Suprapubic skin (tissue), 4 donors: ENCODE measurements around the gene NMNAT2. TPM values are rescaled to one million over a fixed set of nuclear protein-coding genes. Genes with fewer than 3 reads are reported as not detected.

Experiments used
- DNase-seq, 2 donors: peaks; one replicate each; pipeline ENCODE4 v3.0.0-alpha.2; 2019; ENCODE audit warnings: low spot score in 2 of 2
- H3K27ac ChIP-seq: fragments of 200-600 bp; sonication (generic); one replicate; pipeline ENCODE4 v1.5.1; 2019
- H3K27me3 ChIP-seq: fragments of 200-600 bp; sonication (generic); one replicate; pipeline ENCODE4 v1.5.1; 2019
- H3K36me3 ChIP-seq: fragments of 200-600 bp; sonication (generic); one replicate; pipeline ENCODE4 v1.5.1; 2019
- H3K4me1 ChIP-seq: fragments of 200-600 bp; sonication (generic); one replicate; pipeline ENCODE4 v1.5.1; 2019
- H3K4me3 ChIP-seq: fragments of 200-600 bp; sonication (generic); one replicate; pipeline ENCODE4 v1.5.1; 2019; ENCODE audit warnings: mild to moderate bottlenecking
- H3K9me3 ChIP-seq: fragments of 200-600 bp; sonication (generic); one replicate; pipeline ENCODE4 v1.5.1; 2019
- CTCF ChIP-seq, 2 donors: fragments of 200-600 bp in 1 of 2; fragments of 450-650 bp in 1 of 2; sonication (generic) in 1 of 2; IDR thresholded peaks; one replicate each; pipeline ENCODE4 v1.5.1; 2016 to 2019; ENCODE audit warnings: antibody characterized with exemption in 2 of 2, mild to moderate bottlenecking in 1 of 2, moderate library complexity in 1 of 2
- EP300 ChIP-seq: sonication (generic); formaldehyde crosslinking; IDR thresholded peaks from one replicate; pipeline ENCODE4 v1.6.1; 2017; ENCODE audit warnings: antibody characterized with exemption
- POLR2A ChIP-seq, 2 donors: fragments of 450-650 bp; IDR thresholded peaks; one replicate each; pipeline ENCODE4 v1.6.1; 2017; ENCODE audit warnings: antibody characterized with exemption in 2 of 2, mild to moderate bottlenecking in 2 of 2, moderate library complexity in 2 of 2
- POLR2AphosphoS5 ChIP-seq, 3 donors: sonication (generic); formaldehyde crosslinking; IDR thresholded peaks; one replicate each; pipeline ENCODE4 v1.6.1; 2017; ENCODE audit warnings: antibody characterized with exemption in 3 of 3
- WGBS: methylation state at CpG from one replicate; pipeline ENCODE4 v1.1.5; 2018; 5-methylcytosine and 5-hydroxymethylcytosine counted together
- total RNA-seq, 4 donors: library from RNA; depleted of rRNA; stranded (reverse); fragments of >200 nt; gene quantifications; one replicate each; pipeline ENCODE4 v1.1.0, GENCODE V29; 2016

The NMNAT2 gene
- total RNA-seq, 4 donors from 2014 or later, result 0.48 to 0.81 (median 0.68) TPM

GRCh38 chr1:183375381-183375780, 42.8 kb downstream of the NMNAT2 start:
- Histone ChIP-seq H3K27me3 (no peaks in the 10 kb centered on the region), H3K9me3 (no peaks in the 10 kb centered on the region), H3K4me3 (no peak overlapping the region), H3K4me1 (no peaks in the 10 kb centered on the region), H3K36me3 (no peaks in the 10 kb centered on the region), H3K27ac (no peak overlapping the region)
- DNase-seq, result no peak
- no peak for TF ChIP-seq POLR2AphosphoS5 (IDR thresholded peaks at IDR 0.05)
- WGBS, result 95% methylated on average over 2 of the region's 2 CpGs

- H3K4me1 ChIP-seq, result no peaks in the 10 kb centered on the region
- TF ChIP-seq POLR2AphosphoS5 (IDR thresholded peaks at IDR 0.05) (no peak), EP300 (no peak), POLR2A (IDR thresholded peaks at IDR 0.05) (no peak), CTCF (IDR thresholded peaks at IDR 0.05) (no peak)
- H3K27me3 ChIP-seq, result no peaks in the 10 kb centered on the region
- H3K36me3 ChIP-seq, result no peaks in the 10 kb centered on the region
- DNase-seq, result no peak
- H3K9me3 ChIP-seq, result no peaks in the 10 kb centered on the region
- H3K27ac ChIP-seq, result no peak overlapping the region
- no peak overlapping the region for H3K4me3 ChIP-seq
- WGBS, result 66% methylated on average over 2 of the region's 2 CpGs
These were observed 43.4 kb downstream of the NMNAT2 start for GRCh38 chr1:183374825-183375224.

GRCh38 chr1:183372586-183373230, 45.5 kb downstream of the NMNAT2 start:
- 89% methylated on average over 4 of the region's 4 CpGs for WGBS
- Histone ChIP-seq H3K36me3 (no peaks in the 10 kb centered on the region), H3K27ac (no peak overlapping the region), H3K27me3 (peaks cover 5% of the 10 kb centered on the region), H3K4me1 (no peaks in the 10 kb centered on the region), H3K9me3 (no peaks in the 10 kb centered on the region), H3K4me3 (no peak overlapping the region)
- DNase-seq, result no peak
- TF ChIP-seq POLR2A (IDR thresholded peaks at IDR 0.05) (no peak), CTCF (IDR thresholded peaks at IDR 0.05) (no peak), EP300 (no peak), POLR2AphosphoS5 (IDR thresholded peaks at IDR 0.05) (no peak)

GRCh38 chr1:183370399-183371058, 47.7 kb downstream of the NMNAT2 start:
- no peak for DNase-seq
- no peaks in the 10 kb centered on the region for H3K9me3 ChIP-seq
- H3K36me3 ChIP-seq, result no peaks in the 10 kb centered on the region
- no peak overlapping the region for H3K4me3 ChIP-seq
- 63% methylated on average over 8 of the region's 8 CpGs for WGBS
- H3K4me1 ChIP-seq, result no peaks in the 10 kb centered on the region
- H3K27ac ChIP-seq, result no peak overlapping the region
- TF ChIP-seq EP300 (no peak), POLR2A (IDR thresholded peaks at IDR 0.05) (no peak), POLR2AphosphoS5 (IDR thresholded peaks at IDR 0.05) (no peak), CTCF (IDR thresholded peaks at IDR 0.05) (no peak)
- H3K27me3 ChIP-seq, result peaks cover 5% of the 10 kb centered on the region

- Histone ChIP-seq H3K27me3 (peaks cover 5% of the 10 kb centered on the region), H3K4me1 (no peaks in the 10 kb centered on the region), H3K9me3 (no peaks in the 10 kb centered on the region), H3K36me3 (no peaks in the 10 kb centered on the region), H3K27ac (no peak overlapping the region), H3K4me3 (no peak overlapping the region)
- WGBS, result 70% methylated on average over 11 of the region's 11 CpGs
- no peak for TF ChIP-seq EP300
- TF ChIP-seq POLR2AphosphoS5 (IDR thresholded peaks at IDR 0.05), result no peak
- no peak for TF ChIP-seq POLR2A (IDR thresholded peaks at IDR 0.05)
- no peak for TF ChIP-seq CTCF (IDR thresholded peaks at IDR 0.05)
- DNase-seq, result no peak
These were observed 49.7 kb downstream of the NMNAT2 start for GRCh38 chr1:183368213-183369108.
